ENCODE results near the gene SRSF3. TPM values are rescaled to one million over a fixed set of nuclear protein-coding genes. Genes with fewer than 3 reads are reported as not detected.

Gene SRSF3
- total RNA-seq, 1 experiment from 2014 or later: 425 TPM

- H3K27ac Mint-ChIP-seq (ENCODE audit: unreplicated experiment): no peak overlapping the region
- no peaks in the 10 kb centered on the region for H3K9me3 Mint-ChIP-seq (ENCODE audit: unreplicated experiment)
- no peaks in the 10 kb centered on the region for H3K27me3 Mint-ChIP-seq (ENCODE audit: insufficient read depth, unreplicated experiment)
- H3K9me3 ChIP-seq: no peaks in the 10 kb centered on the region
- POLR2A ChIA-PET: no interaction called here
- H3K4me3 Mint-ChIP-seq (ENCODE audit: unreplicated experiment): no peak overlapping the region
- BruUV-seq (replicated peaks): no TSS peak
- no peak for TF ChIP-seq CTCF (IDR thresholded peaks at IDR 0.05; ENCODE audit: insufficient read depth in 1 of 2, low read depth in 1 of 2, low read length in 1 of 2, severe bottlenecking in 1 of 2, unreplicated experiment in 1 of 2)
- intact Hi-C loops (cut with micrococcal nuclease; ENCODE audit: unreplicated experiment): no loop called here
- DNase-seq: no peak
- no peaks in the 10 kb centered on the region for H3K27me3 ChIP-seq (replicated peaks; ENCODE audit: control insufficient read depth, insufficient read depth, low read length)
- H3K36me3 ChIP-seq (ENCODE audit: control insufficient read depth, insufficient read depth, low read length): no peaks in the 10 kb centered on the region
- peaks cover 15% of the 10 kb centered on the region for H3K4me1 ChIP-seq
- CTCF ChIA-PET: no interaction called here
- H3K4me3 ChIP-seq (ENCODE audit: low read depth, low read length): no peak overlapping the region
- peaks cover 6% of the 10 kb centered on the region for H3K36me3 Mint-ChIP-seq (ENCODE audit: insufficient read depth, unreplicated experiment)
- H3K4me1 Mint-ChIP-seq (ENCODE audit: low read depth, unreplicated experiment): peaks cover 20% of the 10 kb centered on the region
Measured at GRCh38 chr6:36625158-36625919, 31.2 kb downstream of the SRSF3 start.

GRCh38 chr6:36626636-36627035 is 32.5 kb downstream of the SRSF3 start:
- Histone ChIP-seq H3K4me3 (ENCODE audit: low read depth, low read length) (no peak overlapping the region), H3K9me3 (no peaks in the 10 kb centered on the region), H3K36me3 (ENCODE audit: control insufficient read depth, insufficient read depth, low read length) (no peaks in the 10 kb centered on the region), H3K4me1 (peaks cover 15% of the 10 kb centered on the region), H3K27me3 (replicated peaks; ENCODE audit: control insufficient read depth, insufficient read depth, low read length) (no peaks in the 10 kb centered on the region)
- ChIA-PET POLR2A (no interaction called here), CTCF (interaction anchor here (0.7 kb wide), 1 partner anchor 133 kb away, joined by 3 read pairs; no protein-coding TSS in a partner anchor)
- no peaks in the 10 kb centered on the region for H3K9me3 Mint-ChIP-seq (ENCODE audit: unreplicated experiment)
- no peak overlapping the region for H3K27ac Mint-ChIP-seq (ENCODE audit: unreplicated experiment)
- no peak for TF ChIP-seq CTCF (IDR thresholded peaks at IDR 0.05; ENCODE audit: insufficient read depth in 1 of 2, low read depth in 1 of 2, low read length in 1 of 2, severe bottlenecking in 1 of 2, unreplicated experiment in 1 of 2)
- H3K36me3 Mint-ChIP-seq (ENCODE audit: insufficient read depth, unreplicated experiment): no peaks in the 10 kb centered on the region
- no peaks in the 10 kb centered on the region for H3K27me3 Mint-ChIP-seq (ENCODE audit: insufficient read depth, unreplicated experiment)
- peaks cover 20% of the 10 kb centered on the region for H3K4me1 Mint-ChIP-seq (ENCODE audit: low read depth, unreplicated experiment)
- no TSS peak for BruUV-seq (replicated peaks)
- no peak overlapping the region for H3K4me3 Mint-ChIP-seq (ENCODE audit: unreplicated experiment)
- DNase-seq: no peak
- intact Hi-C loops (cut with micrococcal nuclease; ENCODE audit: unreplicated experiment): no loop called here

GRCh38 chr6:36627141-36627540 is 33.0 kb downstream of the SRSF3 start:
- no TSS peak for BruUV-seq (replicated peaks)
- Mint-ChIP-seq H3K4me3 (ENCODE audit: unreplicated experiment) (no peak overlapping the region), H3K9me3 (ENCODE audit: unreplicated experiment) (no peaks in the 10 kb centered on the region), H3K4me1 (ENCODE audit: low read depth, unreplicated experiment) (peaks cover 20% of the 10 kb centered on the region), H3K36me3 (ENCODE audit: insufficient read depth, unreplicated experiment) (no peaks in the 10 kb centered on the region), H3K27me3 (ENCODE audit: insufficient read depth, unreplicated experiment) (no peaks in the 10 kb centered on the region), H3K27ac (ENCODE audit: unreplicated experiment) (no peak overlapping the region)
- intact Hi-C loops (cut with micrococcal nuclease; ENCODE audit: unreplicated experiment): no loop called here
- no peak for DNase-seq
- no peak for TF ChIP-seq CTCF (IDR thresholded peaks at IDR 0.05; ENCODE audit: insufficient read depth in 1 of 2, low read depth in 1 of 2, low read length in 1 of 2, severe bottlenecking in 1 of 2, unreplicated experiment in 1 of 2)
- POLR2A ChIA-PET: no interaction called here
- H3K27me3 ChIP-seq (replicated peaks; ENCODE audit: control insufficient read depth, insufficient read depth, low read length): no peaks in the 10 kb centered on the region
- no peaks in the 10 kb centered on the region for H3K9me3 ChIP-seq
- CTCF ChIA-PET: no interaction called here
- H3K4me1 ChIP-seq: peaks cover 15% of the 10 kb centered on the region
- H3K4me3 ChIP-seq (ENCODE audit: low read depth, low read length): no peak overlapping the region
- no peaks in the 10 kb centered on the region for H3K36me3 ChIP-seq (ENCODE audit: control insufficient read depth, insufficient read depth, low read length)
